BE2C (cell line): ENCODE data around the gene CTDSP2.
A peak's percentile ranks its signal among the peaks of the same experiment; 100 is the strongest.

ENCODE experiments used
- DNase-seq: peaks from one replicate; pipeline ENCODE4 v3.0.0-alpha.2; 2020
- H3K27me3 ChIP-seq: fragments of 250-450 bp; sonication (Bioruptor Pico); 2 replicates; pipeline ENCODE4 v1.5.1; 2020; ENCODE audit warnings: mild to moderate bottlenecking
- H3K36me3 ChIP-seq: fragments of 250-450 bp; sonication (Bioruptor Pico); 2 replicates; pipeline ENCODE4 v1.5.1; 2020; ENCODE audit warnings: mild to moderate bottlenecking
- H3K4me1 ChIP-seq: fragments of 250-450 bp; sonication (Bioruptor Pico); 2 replicates; pipeline ENCODE4 v1.5.1; 2020
- H3K4me3 ChIP-seq: 2 replicates; pipeline ENCODE4 v1.5.1; 2011; ENCODE audit warnings: low read depth, low read length
- H3K9me3 ChIP-seq: fragments of 250-450 bp; sonication (Bioruptor Pico); 2 replicates; pipeline ENCODE4 v1.5.1; 2020
- TF ChIP-seq, protein P1 (sequence below): IDR thresholded peaks from 2 replicates; pipeline ENCODE4 v1.5.1; 2012; ENCODE audit warnings: mild to moderate bottlenecking, low read depth, low read length

Gene CTDSP2

DNA sequence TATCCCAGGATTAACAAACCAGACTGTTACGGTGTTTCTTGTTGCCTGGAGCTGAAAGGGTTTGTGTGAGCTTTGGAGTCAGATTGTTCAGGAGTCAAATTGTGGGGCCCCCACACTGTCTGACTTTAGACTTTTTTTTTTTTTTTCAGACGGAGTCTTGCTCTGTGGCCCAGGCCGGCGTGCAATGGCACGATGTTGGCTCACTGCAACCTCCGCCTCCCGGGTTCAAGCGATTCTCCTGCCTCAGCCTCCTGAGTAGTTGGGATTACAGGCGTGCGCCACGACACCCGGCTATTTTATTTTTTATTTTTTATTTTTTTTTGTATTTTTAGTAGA, 63.1 kb downstream of the CTDSP2 start:
- TF ChIP-seq, protein P1, sequence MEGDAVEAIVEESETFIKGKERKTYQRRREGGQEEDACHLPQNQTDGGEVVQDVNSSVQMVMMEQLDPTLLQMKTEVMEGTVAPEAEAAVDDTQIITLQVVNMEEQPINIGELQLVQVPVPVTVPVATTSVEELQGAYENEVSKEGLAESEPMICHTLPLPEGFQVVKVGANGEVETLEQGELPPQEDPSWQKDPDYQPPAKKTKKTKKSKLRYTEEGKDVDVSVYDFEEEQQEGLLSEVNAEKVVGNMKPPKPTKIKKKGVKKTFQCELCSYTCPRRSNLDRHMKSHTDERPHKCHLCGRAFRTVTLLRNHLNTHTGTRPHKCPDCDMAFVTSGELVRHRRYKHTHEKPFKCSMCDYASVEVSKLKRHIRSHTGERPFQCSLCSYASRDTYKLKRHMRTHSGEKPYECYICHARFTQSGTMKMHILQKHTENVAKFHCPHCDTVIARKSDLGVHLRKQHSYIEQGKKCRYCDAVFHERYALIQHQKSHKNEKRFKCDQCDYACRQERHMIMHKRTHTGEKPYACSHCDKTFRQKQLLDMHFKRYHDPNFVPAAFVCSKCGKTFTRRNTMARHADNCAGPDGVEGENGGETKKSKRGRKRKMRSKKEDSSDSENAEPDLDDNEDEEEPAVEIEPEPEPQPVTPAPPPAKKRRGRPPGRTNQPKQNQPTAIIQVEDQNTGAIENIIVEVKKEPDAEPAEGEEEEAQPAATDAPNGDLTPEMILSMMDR: no peak
- Histone ChIP-seq H3K27me3 (no peaks in the 10 kb centered on the region), H3K4me1 (no peaks in the 10 kb centered on the region), H3K9me3 (no peaks in the 10 kb centered on the region; the same call in 1 of the 2 replicates), H3K36me3 (peaks cover 32% of the 10 kb centered on the region), H3K4me3 (peak overlapping the region; percentile 100)
- DNase-seq: no peak

DNA sequence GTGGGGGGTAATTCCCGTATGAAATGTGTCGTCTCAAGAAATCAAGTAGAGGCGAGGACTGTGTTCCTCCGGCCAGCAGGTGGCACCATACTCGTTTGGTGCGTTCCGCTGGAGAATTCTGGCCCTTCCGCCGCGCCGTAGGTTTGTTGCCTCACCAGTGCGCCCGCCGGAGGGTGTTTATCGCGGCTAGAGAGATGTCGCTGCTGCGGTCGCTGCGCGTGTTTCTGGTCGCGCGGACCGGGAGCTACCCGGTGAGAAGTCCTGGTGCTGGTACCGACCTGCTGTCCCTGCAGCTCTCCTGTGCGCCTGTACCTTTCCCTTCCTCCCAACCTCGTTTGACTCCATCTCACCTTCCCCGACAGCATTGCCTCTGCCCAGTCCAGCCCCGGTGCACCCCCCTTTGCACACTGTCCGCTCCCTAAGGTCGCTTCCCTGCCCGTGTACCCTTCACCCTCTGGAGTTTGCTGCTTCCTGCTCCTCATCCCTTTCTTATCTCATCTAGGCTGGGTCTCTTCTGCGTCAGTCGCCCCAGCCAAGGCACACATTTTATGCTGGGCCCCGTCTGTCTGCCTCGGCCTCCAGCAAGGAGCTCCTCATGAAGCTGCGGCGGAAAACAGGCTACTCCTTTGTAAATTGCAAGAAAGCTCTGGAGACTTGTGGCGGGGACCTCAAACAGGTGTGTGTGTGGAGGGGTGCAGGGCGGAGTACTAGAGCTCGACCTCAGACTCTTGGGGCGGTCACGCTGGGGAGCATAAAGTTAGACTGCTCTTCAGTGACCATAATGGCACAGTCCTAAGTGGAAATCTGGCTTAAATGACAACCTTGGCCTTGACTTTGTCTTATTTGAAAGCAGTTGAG, 63.7 kb downstream of the CTDSP2 start, which contains the start of gene TSFM:
TSS of gene TSFM (plus strand) at position 180 of the 858 bp plus-strand sequence. CDS start at position 195, 15 bp downstream.
- TF ChIP-seq, protein P1: peak; percentile 95
- peak; percentile 97 for DNase-seq
- Histone ChIP-seq H3K36me3 (peaks cover 28% of the 10 kb centered on the region), H3K27me3 (no peaks in the 10 kb centered on the region), H3K4me1 (no peaks in the 10 kb centered on the region), H3K4me3 (peak within 1 kb of the TSS; percentile 100), H3K9me3 (no peaks in the 10 kb centered on the region)

DNA sequence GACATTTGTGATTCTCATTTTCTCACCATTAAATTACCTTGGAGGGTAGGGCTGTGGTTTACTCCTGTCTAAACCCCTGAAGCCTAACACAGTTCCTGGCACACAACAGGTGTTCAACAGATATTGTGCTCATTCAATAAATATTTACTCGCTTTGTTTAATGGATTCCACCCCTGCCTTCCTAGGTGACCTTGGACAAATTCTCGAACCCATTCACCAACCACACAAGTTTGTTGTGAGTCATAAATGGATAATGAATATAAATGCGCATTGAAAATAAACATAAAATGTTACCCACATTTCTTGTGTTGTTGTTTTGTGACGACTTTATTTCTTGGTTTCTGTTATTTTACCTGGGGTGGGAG, 64.3 kb downstream of the CTDSP2 start:
- Histone ChIP-seq H3K9me3 (no peaks in the 10 kb centered on the region), H3K27me3 (no peaks in the 10 kb centered on the region), H3K4me1 (no peaks in the 10 kb centered on the region), H3K4me3 (peak overlapping the region; percentile 100), H3K36me3 (peaks cover 22% of the 10 kb centered on the region)
- TF ChIP-seq, protein P1: no peak
- DNase-seq: no peak

- Histone ChIP-seq H3K9me3 (no peaks in the 10 kb centered on the region), H3K4me3 (no peak overlapping the region), H3K36me3 (peaks cover 18% of the 10 kb centered on the region), H3K4me1 (no peaks in the 10 kb centered on the region), H3K27me3 (no peaks in the 10 kb centered on the region)
- TF ChIP-seq, protein P1: no peak
- no peak for DNase-seq
Measured at GRCh38 chr12:57781801-57782200, 64.7 kb downstream of the CTDSP2 start.

GRCh38 chr12:57781244-57781643, 65.3 kb downstream of the CTDSP2 start:
- no peak overlapping the region for H3K4me3 ChIP-seq
- no peaks in the 10 kb centered on the region for H3K27me3 ChIP-seq
- H3K36me3 ChIP-seq: peaks cover 12% of the 10 kb centered on the region
- H3K4me1 ChIP-seq: no peaks in the 10 kb centered on the region
- DNase-seq: no peak
- no peaks in the 10 kb centered on the region for H3K9me3 ChIP-seq
- TF ChIP-seq, protein P1: no peak

- TF ChIP-seq, protein P1: no peak
- Histone ChIP-seq H3K4me1 (no peaks in the 10 kb centered on the region), H3K36me3 (peaks cover 5% of the 10 kb centered on the region), H3K9me3 (no peaks in the 10 kb centered on the region), H3K4me3 (no peak overlapping the region), H3K27me3 (no peaks in the 10 kb centered on the region)
- no peak for DNase-seq
Measured at GRCh38 chr12:57780284-57780897, 66.1 kb downstream of the CTDSP2 start.
